ENCODE data around the gene LSM10. TPM values are rescaled to one million over a fixed set of nuclear protein-coding genes. Genes with fewer than 3 reads are reported as not detected.

The LSM10 gene
- polyA plus RNA-seq, 1 experiment, result 86.5 TPM

GRCh38 chr1:36401602-36402503 lies 4.1 kb upstream of the LSM10 start:
- CTCF ChIA-PET, result interaction anchor here (1.1 to 1.5 kb wide), 3 partner anchors 11 to 102 kb away, joined by 4 to 5 read pairs (median 4); no protein-coding TSS in a partner anchor
- no peaks in the 10 kb centered on the region for H3K27me3 ChIP-seq (ENCODE audit: control insufficient read depth, insufficient read depth, low read length)
- DNase-seq (ENCODE audit: low read depth), result no peak
- no peak overlapping the region for H3K4me3 ChIP-seq (ENCODE audit: low read depth, low read length)
- no peak for TF ChIP-seq CTCF (IDR thresholded peaks at IDR 0.05; ENCODE audit: insufficient read depth, low read depth, low read length)
- POLR2A ChIA-PET, result no interaction called here
- no peaks in the 10 kb centered on the region for H3K36me3 ChIP-seq (ENCODE audit: control insufficient read depth, insufficient read depth, low read length)

GRCh38 chr1:36400825-36401601 lies 3.3 kb upstream of the LSM10 start:
- CTCF ChIA-PET, result interaction anchor here (1.1 to 1.5 kb wide), 4 partner anchors 11 to 32 kb away, joined by 3 to 5 read pairs (median 4); no protein-coding TSS in a partner anchor
- Histone ChIP-seq H3K4me3 (ENCODE audit: low read depth, low read length) (peak overlapping the region; percentile 5; the same call in 1 of the 2 replicates), H3K27me3 (ENCODE audit: control insufficient read depth, insufficient read depth, low read length) (no peaks in the 10 kb centered on the region), H3K36me3 (ENCODE audit: control insufficient read depth, insufficient read depth, low read length) (no peaks in the 10 kb centered on the region)
- DNase-seq (ENCODE audit: low read depth), result no peak
- no peak for TF ChIP-seq CTCF (IDR thresholded peaks at IDR 0.05; ENCODE audit: insufficient read depth, low read depth, low read length)
- POLR2A ChIA-PET, result no interaction called here

- ChIA-PET POLR2A (no interaction called here), CTCF (interaction anchor here (1.1 to 1.5 kb wide), 4 partner anchors 12 to 32 kb away, joined by 3 to 5 read pairs (median 4); no protein-coding TSS in a partner anchor)
- no peaks in the 10 kb centered on the region for H3K36me3 ChIP-seq (ENCODE audit: control insufficient read depth, insufficient read depth, low read length)
- no peak for TF ChIP-seq CTCF (IDR thresholded peaks at IDR 0.05; ENCODE audit: insufficient read depth, low read depth, low read length)
- H3K27me3 ChIP-seq (ENCODE audit: control insufficient read depth, insufficient read depth, low read length), result no peaks in the 10 kb centered on the region
- H3K4me3 ChIP-seq (ENCODE audit: low read depth, low read length), result no peak overlapping the region
- no peak for DNase-seq (ENCODE audit: low read depth)
These were observed 2.8 kb upstream of the LSM10 start for GRCh38 chr1:36400514-36400824.

GRCh38 chr1:36398370-36398977 lies 766 bp upstream of the LSM10 start:
- no peak for TF ChIP-seq CTCF (IDR thresholded peaks at IDR 0.05; ENCODE audit: insufficient read depth, low read depth, low read length)
- peaks cover 2% of the 10 kb centered on the region; the same call in 1 of the 2 replicates for H3K36me3 ChIP-seq (ENCODE audit: control insufficient read depth, insufficient read depth, low read length)
- ChIA-PET POLR2A (no interaction called here), CTCF (interaction anchor here (1.3 to 1.6 kb wide), 2 partner anchors 56 to 76 kb away, joined by 3 to 8 read pairs; no protein-coding TSS in a partner anchor)
- DNase-seq (ENCODE audit: low read depth), result no peak
- H3K4me3 ChIP-seq (ENCODE audit: low read depth, low read length), result no peak overlapping the region
- no peaks in the 10 kb centered on the region for H3K27me3 ChIP-seq (ENCODE audit: control insufficient read depth, insufficient read depth, low read length)

Data from BJ (cell line).